ENCODE measurements around the gene NPHP1. TPM values are rescaled to one million over a fixed set of nuclear protein-coding genes. Genes with fewer than 3 reads are reported as not detected.
"Not testable (repeated sequence)": the region's sequence is repeated elsewhere in the genome, so short reads cannot be mapped to it uniquely, and the experiment has no call there.

The NPHP1 gene
- total and polyA plus RNA-seq, 2 donors from 2014 or later, result 11.8 to 18.3 TPM

DNA sequence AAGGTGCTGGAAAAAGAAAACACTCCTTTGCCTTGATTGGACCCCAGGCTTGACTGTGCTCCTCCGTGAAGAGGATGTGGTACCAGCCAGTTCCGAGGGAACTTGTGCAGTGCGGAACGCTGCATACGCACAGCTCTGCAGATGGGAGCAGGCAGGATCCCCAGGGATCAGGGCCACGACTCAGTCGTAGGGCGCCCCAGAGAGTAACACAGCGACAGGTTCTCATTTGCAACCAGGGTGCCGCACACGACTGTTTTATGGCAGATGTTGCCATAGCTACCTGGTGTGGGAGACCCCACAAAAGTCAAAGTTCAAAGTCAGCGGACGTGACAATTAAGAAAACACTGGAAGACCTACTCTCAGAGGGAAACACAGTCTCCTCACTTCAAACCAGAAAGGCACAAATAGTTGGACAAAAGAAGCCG lies 90.0 kb downstream of the NPHP1 start:
- H3K4me1 ChIP-seq (ENCODE audit: control insufficient read depth in 2 of 3, insufficient read depth in 2 of 3, low read depth in 1 of 3, low read length in 3 of 3), result peaks cover 0 to 9% (median 0%) of the 10 kb centered on the region in 3 donors
- TF ChIP-seq, protein P1, sequence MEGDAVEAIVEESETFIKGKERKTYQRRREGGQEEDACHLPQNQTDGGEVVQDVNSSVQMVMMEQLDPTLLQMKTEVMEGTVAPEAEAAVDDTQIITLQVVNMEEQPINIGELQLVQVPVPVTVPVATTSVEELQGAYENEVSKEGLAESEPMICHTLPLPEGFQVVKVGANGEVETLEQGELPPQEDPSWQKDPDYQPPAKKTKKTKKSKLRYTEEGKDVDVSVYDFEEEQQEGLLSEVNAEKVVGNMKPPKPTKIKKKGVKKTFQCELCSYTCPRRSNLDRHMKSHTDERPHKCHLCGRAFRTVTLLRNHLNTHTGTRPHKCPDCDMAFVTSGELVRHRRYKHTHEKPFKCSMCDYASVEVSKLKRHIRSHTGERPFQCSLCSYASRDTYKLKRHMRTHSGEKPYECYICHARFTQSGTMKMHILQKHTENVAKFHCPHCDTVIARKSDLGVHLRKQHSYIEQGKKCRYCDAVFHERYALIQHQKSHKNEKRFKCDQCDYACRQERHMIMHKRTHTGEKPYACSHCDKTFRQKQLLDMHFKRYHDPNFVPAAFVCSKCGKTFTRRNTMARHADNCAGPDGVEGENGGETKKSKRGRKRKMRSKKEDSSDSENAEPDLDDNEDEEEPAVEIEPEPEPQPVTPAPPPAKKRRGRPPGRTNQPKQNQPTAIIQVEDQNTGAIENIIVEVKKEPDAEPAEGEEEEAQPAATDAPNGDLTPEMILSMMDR (IDR thresholded peaks at IDR 0.05; ENCODE audit: borderline replicate concordance, extremely low read depth, insufficient read depth), result no peak
- peak in 3 of 5 donors; percentile 41 to 66 (median 54) for DNase-seq
- peaks cover 12% of the 10 kb centered on the region for H3K27me3 ChIP-seq (ENCODE audit: control insufficient read depth, insufficient read depth, low read length)
- H3K9me3 ChIP-seq (ENCODE audit: control insufficient read depth in 2 of 3, insufficient read depth in 1 of 3, low read length in 3 of 3), result no peaks in the 10 kb centered on the region
- intact Hi-C loops (cut with DNase I), result no loop called here
- no peak for FAIRE-seq
- no peak overlapping the region for H3K9ac ChIP-seq (ENCODE audit: low read length in 3 of 3)
- no peaks in the 10 kb centered on the region for H3K36me3 ChIP-seq (ENCODE audit: control insufficient read depth in 2 of 3, insufficient read depth in 3 of 3, low read length in 3 of 3)
- peak overlapping the region in 1 of 3 donors; percentile 35 for H3K4me3 ChIP-seq (ENCODE audit: low read length in 3 of 3)
- peak overlapping the region in 1 of 2 donors; percentile 4 for H3K27ac ChIP-seq (ENCODE audit: low read depth in 2 of 2, low read length in 2 of 2)

DNA sequence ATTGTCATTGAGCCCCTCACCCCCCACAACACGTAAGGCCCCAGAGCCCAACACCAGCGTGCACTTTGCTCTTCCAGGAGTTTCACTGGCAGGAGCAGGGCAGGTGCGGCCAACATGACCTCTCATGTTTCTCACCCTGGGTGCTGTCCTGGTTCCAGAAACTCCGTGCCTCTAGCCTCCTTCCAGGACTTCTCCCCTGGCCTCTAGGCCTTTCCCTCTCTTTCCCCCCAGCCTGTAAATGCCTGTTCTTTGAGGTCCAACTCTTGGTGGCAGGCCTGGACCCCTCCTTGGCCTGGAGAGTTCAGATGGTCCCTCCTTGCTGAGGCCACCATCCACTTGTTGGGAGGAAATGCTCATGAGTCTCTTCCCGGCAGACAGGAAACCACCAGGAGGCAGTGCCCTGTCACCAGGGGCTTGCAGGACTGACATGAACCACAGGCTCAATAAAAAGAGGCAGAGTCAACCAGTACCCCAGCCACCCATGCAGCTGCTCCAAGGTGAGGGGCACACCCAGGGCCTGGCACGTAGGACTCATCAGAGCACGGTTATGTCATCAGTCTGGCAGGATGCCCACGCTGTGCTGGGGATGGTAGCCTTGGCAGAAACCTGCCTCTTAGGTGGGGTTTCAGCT lies 90.7 kb downstream of the NPHP1 start:
- intact Hi-C loops (cut with DNase I), result no loop called here
- H3K36me3 ChIP-seq (ENCODE audit: control insufficient read depth in 2 of 3, insufficient read depth in 3 of 3, low read length in 3 of 3), result no peaks in the 10 kb centered on the region
- FAIRE-seq, result no peak
- peaks cover 12% of the 10 kb centered on the region for H3K27me3 ChIP-seq (ENCODE audit: control insufficient read depth, insufficient read depth, low read length)
- DNase-seq, result peak in 2 of 5 donors; percentile 38 to 75
- peak overlapping the region in 1 of 2 donors; percentile 29 for H3K27ac ChIP-seq (ENCODE audit: low read depth in 2 of 2, low read length in 2 of 2)
- H3K4me1 ChIP-seq (ENCODE audit: control insufficient read depth in 2 of 3, insufficient read depth in 2 of 3, low read depth in 1 of 3, low read length in 3 of 3), result peaks cover 0 to 9% (median 0%) of the 10 kb centered on the region in 3 donors
- no peak overlapping the region for H3K9ac ChIP-seq (ENCODE audit: low read length in 3 of 3)
- TF ChIP-seq, protein P1 (IDR thresholded peaks at IDR 0.05; ENCODE audit: borderline replicate concordance, extremely low read depth, insufficient read depth), result no peak
- no peaks in the 10 kb centered on the region for H3K9me3 ChIP-seq (ENCODE audit: control insufficient read depth in 2 of 3, insufficient read depth in 1 of 3, low read length in 3 of 3)
- no peak overlapping the region for H3K4me3 ChIP-seq (ENCODE audit: low read length in 3 of 3)

DNA sequence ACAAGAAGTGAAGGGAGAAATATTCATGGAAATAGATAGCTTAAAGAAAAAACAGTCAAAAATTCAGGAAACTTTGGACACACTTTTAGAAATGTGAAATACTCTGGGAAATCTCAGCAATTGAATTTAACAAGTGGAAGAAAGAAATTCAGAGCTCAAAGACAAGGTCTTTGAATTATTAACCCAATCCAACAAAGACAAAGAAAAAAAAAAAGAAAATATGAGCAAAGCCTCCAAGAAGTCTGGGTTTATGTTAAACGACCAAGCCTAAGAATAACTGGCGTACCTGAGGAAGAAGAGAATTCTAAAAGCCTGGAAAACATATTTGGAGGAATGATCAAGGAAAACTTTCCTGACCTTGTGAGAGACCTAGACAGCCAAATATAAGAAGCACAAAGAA lies 96.5 kb downstream of the NPHP1 start:
- H3K36me3 ChIP-seq (ENCODE audit: control insufficient read depth in 2 of 3, insufficient read depth in 3 of 3, low read length in 3 of 3); H3K4me1 ChIP-seq (ENCODE audit: control insufficient read depth in 2 of 3, insufficient read depth in 2 of 3, low read depth in 1 of 3, low read length in 3 of 3); FAIRE-seq; H3K27me3 ChIP-seq (ENCODE audit: control insufficient read depth, insufficient read depth, low read length); H3K27ac ChIP-seq (ENCODE audit: low read depth in 2 of 2, low read length in 2 of 2); H3K4me3 ChIP-seq (ENCODE audit: low read length in 3 of 3); intact Hi-C loops (cut with DNase I); H3K9me3 ChIP-seq (ENCODE audit: control insufficient read depth in 2 of 3, insufficient read depth in 1 of 3, low read length in 3 of 3); H3K9ac ChIP-seq (ENCODE audit: low read length in 3 of 3); DNase-seq: not testable (repeated sequence)

DNA sequence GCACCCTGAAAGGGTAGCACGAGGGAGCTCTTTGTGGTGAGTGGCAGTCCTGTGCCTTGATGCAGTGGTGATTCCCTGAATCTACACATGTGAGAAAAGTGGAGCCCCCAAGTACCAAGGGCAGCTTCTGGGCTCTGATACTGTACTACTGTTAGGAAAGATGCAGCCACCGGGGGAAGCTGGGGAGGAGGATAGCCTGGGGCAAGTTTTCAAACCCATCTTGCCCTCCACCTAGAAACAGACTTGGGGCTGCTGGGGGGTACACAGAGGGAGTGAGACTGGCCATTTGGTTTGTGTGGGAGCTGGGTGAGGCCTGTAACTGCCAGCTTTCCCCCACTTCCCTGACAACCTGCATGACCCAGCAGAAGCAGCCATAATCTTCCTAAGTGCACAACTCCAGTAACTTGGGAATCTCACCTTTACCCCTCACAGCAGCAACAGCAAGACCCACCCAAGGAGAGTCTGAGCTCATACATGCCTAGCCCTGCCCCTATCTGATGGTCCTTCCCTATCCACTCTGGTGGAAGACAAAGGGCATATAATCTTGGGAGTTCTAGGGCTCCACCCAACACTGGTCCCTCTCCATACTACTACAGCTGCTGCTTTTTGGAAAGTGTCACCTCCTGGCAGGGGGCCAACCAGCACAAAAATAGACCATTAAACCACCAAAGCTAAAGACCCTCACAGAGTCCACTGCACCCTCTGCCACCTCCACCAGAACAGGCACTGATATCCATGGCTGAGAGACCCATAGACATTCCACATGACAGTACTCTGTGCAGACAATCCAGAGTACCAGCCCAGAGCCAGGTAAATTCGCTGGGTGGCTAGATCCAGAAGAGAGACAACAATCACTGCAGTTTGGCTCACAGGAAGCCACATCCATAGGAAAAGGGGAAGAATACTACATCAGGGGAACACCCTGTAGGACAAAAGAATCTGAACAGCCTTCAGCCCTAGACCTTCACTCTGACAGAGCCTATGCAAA lies 97.4 kb downstream of the NPHP1 start:
- intact Hi-C loops (cut with DNase I), result no loop called here
- Histone ChIP-seq H3K9me3 (ENCODE audit: control insufficient read depth in 2 of 3, insufficient read depth in 1 of 3, low read length in 3 of 3) (no peaks in the 10 kb centered on the region), H3K9ac (ENCODE audit: low read length in 3 of 3) (no peak overlapping the region), H3K4me3 (ENCODE audit: low read length in 3 of 3) (no peak overlapping the region), H3K36me3 (ENCODE audit: control insufficient read depth in 2 of 3, insufficient read depth in 3 of 3, low read length in 3 of 3) (no peaks in the 10 kb centered on the region), H3K27me3 (ENCODE audit: control insufficient read depth, insufficient read depth, low read length) (no peaks in the 10 kb centered on the region), H3K27ac (ENCODE audit: low read depth in 2 of 2, low read length in 2 of 2) (no peak overlapping the region), H3K4me1 (ENCODE audit: control insufficient read depth in 2 of 3, insufficient read depth in 2 of 3, low read depth in 1 of 3, low read length in 3 of 3) (peaks cover 0 to under 1% (median 0%) of the 10 kb centered on the region in 3 donors)
- DNase-seq (peak in 1 of 5 donors; percentile 21), FAIRE-seq (no peak)
- TF ChIP-seq, protein P1 (IDR thresholded peaks at IDR 0.05; ENCODE audit: borderline replicate concordance, extremely low read depth, insufficient read depth), result no peak
